Breast epithelium (tissue), 3 donors: Measurements from ENCODE around the gene RNU6-9.

ENCODE experiments used
- CTCF ChIP-seq, 3 donors: fragments of 450-650 bp; IDR thresholded peaks; one replicate each; pipeline ENCODE4 v1.5.1; 2016 to 2017; ENCODE audit warnings: antibody characterized with exemption in 3 of 3, mild to moderate bottlenecking in 3 of 3, moderate library complexity in 3 of 3
- POLR2A ChIP-seq: fragments of 450-650 bp; IDR thresholded peaks from one replicate; pipeline ENCODE4 v1.6.1; 2016; ENCODE audit warnings: antibody characterized with exemption, mild to moderate bottlenecking, moderate library complexity
- POLR2AphosphoS5 ChIP-seq, 3 donors: sonication (generic); formaldehyde crosslinking; IDR thresholded peaks; one replicate each; pipeline ENCODE4 v1.6.1; 2017; ENCODE audit warnings: antibody characterized with exemption in 3 of 3

DNA sequence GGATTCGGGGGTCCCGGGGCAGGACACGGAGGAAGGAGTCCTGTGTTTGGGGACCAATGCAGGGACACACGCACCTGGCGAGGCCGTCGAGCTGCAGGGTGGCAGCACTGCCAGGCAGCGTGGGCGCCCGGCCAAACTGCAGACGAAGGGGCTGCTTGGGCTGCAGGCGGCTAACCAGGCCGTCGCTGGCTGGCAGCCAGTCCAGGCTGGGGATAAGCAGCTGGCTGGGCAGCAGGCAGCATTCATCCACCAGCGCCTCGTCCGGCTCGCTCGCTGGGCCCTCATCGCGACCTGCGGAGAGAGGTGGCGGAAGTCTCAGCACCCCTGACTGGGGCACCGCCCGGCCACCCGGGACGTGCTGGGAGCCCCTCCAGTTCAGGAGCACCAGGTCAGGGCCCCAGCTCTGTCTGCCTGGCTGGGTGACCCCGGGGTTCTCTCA is 22.3 kb upstream of the RNU6-9 start:
- TF ChIP-seq CTCF (IDR thresholded peaks at IDR 0.05) (no peak), POLR2AphosphoS5 (IDR thresholded peaks at IDR 0.05) (no peak), POLR2A (no peak)
